Measurements from ENCODE around the gene OR52I1. TPM values are rescaled to one million over a fixed set of nuclear protein-coding genes. Genes with fewer than 3 reads are reported as not detected.

The OR52I1 gene
- polyA plus RNA-seq, 2 of the 4 experiments (the other 2 are of a cell fraction), result not detected

GRCh38 chr11:4607096-4607495 is 13.3 kb downstream of the OR52I1 start:
- POLR2A ChIA-PET, result interaction anchor here (1.7 kb wide), 1 partner anchor 12 kb away, joined by 3 read pairs; no protein-coding TSS in a partner anchor
- Histone ChIP-seq H3K4me2 (peak overlapping the region; percentile 82), H3K9me3 (no peaks in the 10 kb centered on the region), H3K4me3 (peak overlapping the region; percentile 67), H3K4me1 (peaks cover 14% of the 10 kb centered on the region), H3K27ac (peak overlapping the region; percentile 83 to 94; a peak in 5 of 6 replicates)
- CTCF ChIA-PET, result interaction anchor here (1.4 to 2.0 kb wide), 4 partner anchors 19 to 425 kb away, joined by 4 to 9 read pairs (median 5); partner anchors contain the start of gene OR51D1
- ATAC-seq (no peak), FAIRE-seq (no peak), DNase-seq (ENCODE audit: low read depth in 1 of 2, low spot score in 1 of 2) (no peak)
- WGBS (ENCODE audit: missing lambda C conversion rate), result 84% methylated on average over 6 of the region's 6 CpGs
- TF ChIP-seq HOXA7 (CRISPR knock-in tag; IDR thresholded peaks at IDR 0.05) (no peak), CBX8 (IDR thresholded peaks at IDR 0.05) (no peak), E2F6 (IDR thresholded peaks at IDR 0.05; ENCODE audit: borderline replicate concordance, low read depth) (no peak), FOSL2 (IDR thresholded peaks at IDR 0.05) (no peak), FOSL2 (CRISPR knock-in tag; IDR thresholded peaks at IDR 0.05) (no peak), FOXS1 (CRISPR knock-in tag; IDR thresholded peaks at IDR 0.05) (no peak), MAFK (IDR thresholded peaks at IDR 0.05; ENCODE audit: partially characterized antibody) (no peak), RARB (CRISPR knock-in tag; IDR thresholded peaks at IDR 0.05) (no peak), MAZ (IDR thresholded peaks at IDR 0.05; ENCODE audit: borderline replicate concordance, low read depth, low read length) (no peak), MAX (IDR thresholded peaks at IDR 0.05) (no peak), ZNF302 (CRISPR knock-in tag; IDR thresholded peaks at IDR 0.05) (no peak), TFCP2L1 (CRISPR knock-in tag; IDR thresholded peaks at IDR 0.05) (no peak), ESRRA (IDR thresholded peaks at IDR 0.05; ENCODE audit: borderline replicate concordance, low read length) (no peak), POLR2A (IDR thresholded peaks at IDR 0.05; ENCODE audit: low read length) (no peak)
- TF ChIP-seq, protein P1, sequence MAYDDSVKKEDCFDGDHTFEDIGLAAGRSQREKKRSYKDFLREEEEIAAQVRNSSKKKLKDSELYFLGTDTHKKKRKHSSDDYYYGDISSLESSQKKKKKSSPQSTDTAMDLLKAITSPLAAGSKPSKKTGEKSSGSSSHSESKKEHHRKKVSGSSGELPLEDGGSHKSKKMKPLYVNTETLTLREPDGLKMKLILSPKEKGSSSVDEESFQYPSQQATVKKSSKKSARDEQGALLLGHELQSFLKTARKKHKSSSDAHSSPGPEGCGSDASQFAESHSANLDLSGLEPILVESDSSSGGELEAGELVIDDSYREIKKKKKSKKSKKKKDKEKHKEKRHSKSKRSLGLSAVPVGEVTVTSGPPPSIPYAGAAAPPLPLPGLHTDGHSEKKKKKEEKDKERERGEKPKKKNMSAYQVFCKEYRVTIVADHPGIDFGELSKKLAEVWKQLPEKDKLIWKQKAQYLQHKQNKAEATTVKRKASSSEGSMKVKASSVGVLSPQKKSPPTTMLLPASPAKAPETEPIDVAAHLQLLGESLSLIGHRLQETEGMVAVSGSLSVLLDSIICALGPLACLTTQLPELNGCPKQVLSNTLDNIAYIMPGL (CRISPR knock-in tag; IDR thresholded peaks at IDR 0.05; ENCODE audit: borderline replicate concordance), result no peak

DNA sequence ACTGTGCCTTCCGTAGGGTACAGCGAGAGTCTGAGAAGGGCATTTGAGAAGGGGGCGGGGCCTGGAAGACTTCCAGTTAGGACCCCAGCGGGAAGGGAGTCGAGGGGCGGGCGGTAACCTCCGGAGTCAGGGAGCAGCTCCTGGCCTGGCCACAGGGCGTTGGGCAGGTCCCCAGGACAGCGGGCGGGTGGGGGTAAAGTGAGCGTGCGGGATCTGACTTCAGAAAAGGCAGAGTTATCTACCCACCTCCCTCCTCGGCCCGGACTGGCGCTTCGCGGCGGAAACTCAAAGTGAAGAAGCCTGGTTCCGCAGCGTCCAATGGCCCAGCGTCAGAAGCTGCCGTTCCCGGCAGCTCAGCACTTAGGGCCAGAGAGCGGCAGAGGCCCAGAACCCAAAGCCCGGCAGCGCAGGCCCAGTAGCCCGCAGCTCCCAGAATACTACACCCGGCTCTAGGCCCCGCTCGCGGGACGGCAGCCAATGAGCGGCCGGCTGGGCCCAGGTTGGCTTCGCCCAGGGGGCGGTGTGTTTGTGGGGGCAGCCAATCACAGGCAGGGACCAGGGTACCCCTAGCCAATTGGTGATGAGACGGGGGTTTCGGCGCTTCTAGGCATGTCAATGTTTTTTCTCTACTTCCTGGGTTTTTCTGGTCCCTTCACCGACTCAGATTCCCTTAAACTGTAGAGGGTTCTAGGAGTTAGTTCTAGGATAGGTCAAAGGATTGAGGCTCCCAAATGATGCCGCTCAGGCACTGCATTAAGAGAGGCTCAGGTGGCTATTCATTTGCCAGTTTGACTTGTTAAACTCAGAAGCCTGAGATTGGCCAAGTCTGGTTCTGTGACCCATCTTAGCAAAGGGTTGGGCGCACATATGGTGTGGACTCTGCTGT is 14.2 kb downstream of the OR52I1 start, which contains the start of gene TRIM68:
TRIM68 (minus strand) TSS at position 451 of the 886 bp plus-strand sequence. CDS start 2,727 bp downstream, outside the sequence.
- 7% methylated on average over 17 of the region's 43 CpGs for WGBS (ENCODE audit: missing lambda C conversion rate)
- peak; percentile 96 for DNase-seq (ENCODE audit: low read depth in 1 of 2, low spot score in 1 of 2)
- peaks cover 14% of the 10 kb centered on the region for H3K4me1 ChIP-seq
- ATAC-seq, result peak; percentile 99 to 100
- H3K4me3 ChIP-seq, result peak within 1 kb of the TSS; percentile 67
- peak within 1 kb of the TSS; percentile 82 for H3K4me2 ChIP-seq
- H3K9me3 ChIP-seq, result no peaks in the 10 kb centered on the region
- CTCF ChIA-PET, result interaction anchor here (1.1 to 2.0 kb wide), 6 partner anchors 18 to 426 kb away, joined by 3 to 9 read pairs (median 4); partner anchors contain the start of gene OR51D1
- POLR2A ChIA-PET, result interaction anchor here (0.6 to 1.7 kb wide), 2 partner anchors 12 to 223 kb away, joined by 3 to 4 read pairs; no protein-coding TSS in a partner anchor
- peak within 1 kb of the TSS; percentile 83 to 94 for H3K27ac ChIP-seq
- FAIRE-seq, result no peak
- TF ChIP-seq, protein P1 (CRISPR knock-in tag; IDR thresholded peaks at IDR 0.05; ENCODE audit: borderline replicate concordance), result no peak
- TF ChIP-seq, protein P2, sequence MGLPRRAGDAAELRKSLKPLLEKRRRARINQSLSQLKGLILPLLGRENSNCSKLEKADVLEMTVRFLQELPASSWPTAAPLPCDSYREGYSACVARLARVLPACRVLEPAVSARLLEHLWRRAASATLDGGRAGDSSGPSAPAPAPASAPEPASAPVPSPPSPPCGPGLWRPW (IDR thresholded peaks at IDR 0.05), result no peak
- TF ChIP-seq KDM5A (IDR thresholded peaks at IDR 0.05) (no peak), MYC (IDR thresholded peaks at IDR 0.05; ENCODE audit: borderline replicate concordance, low read length) (no peak), FOSB (CRISPR knock-in tag; IDR thresholded peaks at IDR 0.05) (no peak), ZNF302 (CRISPR knock-in tag; IDR thresholded peaks at IDR 0.05) (no peak), TFCP2L1 (CRISPR knock-in tag; IDR thresholded peaks at IDR 0.05) (no peak), EP300 (IDR thresholded peaks at IDR 0.05) (no peak), CBX2 (IDR thresholded peaks at IDR 0.05; ENCODE audit: borderline replicate concordance, low read depth) (no peak), PBX3 (IDR thresholded peaks at IDR 0.05) (0 out of 2 replicates have a peak, but pooled peaks have one; percentile 17), HEYL (CRISPR knock-in tag; IDR thresholded peaks at IDR 0.05) (no peak), HOXA7 (CRISPR knock-in tag; IDR thresholded peaks at IDR 0.05) (no peak), PHF8 (IDR thresholded peaks at IDR 0.05; ENCODE audit: borderline replicate concordance, low read depth) (peak; percentile 99), EHF (CRISPR knock-in tag; IDR thresholded peaks at IDR 0.05) (no peak), CHD2 (IDR thresholded peaks at IDR 0.05; ENCODE audit: low read length, partially characterized antibody) (no peak), ZFP36 (IDR thresholded peaks at IDR 0.05; ENCODE audit: borderline replicate concordance, partially characterized antibody) (no peak), ZC3H11A (IDR thresholded peaks at IDR 0.05) (no peak), HOXB13 (CRISPR knock-in tag; IDR thresholded peaks at IDR 0.05; ENCODE audit: low read depth) (no peak), POLR2A (IDR thresholded peaks at IDR 0.05; ENCODE audit: low read length) (peak; percentile 81), GATA3 (IDR thresholded peaks at IDR 0.05; ENCODE audit: borderline replicate concordance) (no peak), RARB (CRISPR knock-in tag; IDR thresholded peaks at IDR 0.05) (no peak), RFX5 (IDR thresholded peaks at IDR 0.05) (0 out of 2 replicates have a peak, but pooled peaks have one; percentile 33)
